Smooth muscle cell (in vitro differentiated cells): ENCODE data around the gene PLA2R1. TPM values are rescaled to one million over a fixed set of nuclear protein-coding genes. Genes with fewer than 3 reads are reported as not detected.

Source experiments
- DNase-seq: peaks from one replicate; lab custom pipeline; 2025; ENCODE audit not compliant: unreplicated experiment; lab: John Stamatoyannopoulos, UW
- H2AFZ ChIP-seq: fragments of 200-600 bp; sonication (generic); 2 replicates; pipeline ENCODE4 v1.6.0; 2016; ENCODE audit warnings: antibody characterized with exemption, low read depth, mild to moderate bottlenecking
- H3F3A ChIP-seq: fragments of 200-600 bp; sonication (generic); 2 replicates; pipeline ENCODE4 v1.6.0; 2017; ENCODE audit warnings: antibody characterized with exemption, low read depth
- H3K27ac ChIP-seq: fragments of 200-600 bp; sonication (generic); 2 replicates; pipeline ENCODE4 v1.5.1; 2016; ENCODE audit warnings: low read depth, mild to moderate bottlenecking
- H3K27me3 ChIP-seq: fragments of 200-600 bp; sonication (generic); 2 replicates; pipeline ENCODE4 v1.6.1; 2016; ENCODE audit warnings: low read depth, mild to moderate bottlenecking
- H3K36me3 ChIP-seq: fragments of 200-600 bp; sonication (generic); 2 replicates; pipeline ENCODE4 v1.5.1; 2016; ENCODE audit warnings: low read depth
- H3K4me1 ChIP-seq: fragments of 200-600 bp; sonication (generic); 2 replicates; pipeline ENCODE4 v1.5.1; 2016; ENCODE audit warnings: low read depth
- H3K4me2 ChIP-seq: fragments of 200-600 bp; sonication (generic); 2 replicates; pipeline ENCODE4 v1.6.0; 2016; ENCODE audit warnings: mild to moderate bottlenecking
- H3K4me3 ChIP-seq: fragments of 200-600 bp; sonication (generic); 2 replicates; pipeline ENCODE4 v1.5.1; 2016; ENCODE audit warnings: mild to moderate bottlenecking
- H3K79me2 ChIP-seq: fragments of 200-600 bp; sonication (generic); 2 replicates; pipeline ENCODE4 v1.6.0; 2016; ENCODE audit warnings: low read depth, mild to moderate bottlenecking
- H3K9ac ChIP-seq: fragments of 200-600 bp; sonication (generic); 2 replicates; pipeline ENCODE4 v1.6.0; 2016; ENCODE audit warnings: low read depth
- H3K9me3 ChIP-seq: fragments of 200-600 bp; sonication (generic); replicated peaks from 2 replicates; pipeline ENCODE4 v1.5.1; 2016; ENCODE audit warnings: low read depth
- H4K20me1 ChIP-seq: fragments of 200-600 bp; sonication (generic); 2 replicates; pipeline ENCODE4 v1.6.0; 2016; ENCODE audit warnings: low read depth
- CTCF ChIP-seq: fragments of 200-600 bp; sonication (generic); IDR thresholded peaks from 2 replicates; pipeline ENCODE4 v1.5.1; 2017; ENCODE audit warnings: borderline replicate concordance, mild to moderate bottlenecking, antibody characterized with exemption; ENCODE audit not compliant: insufficient read depth, poor library complexity, severe bottlenecking
- WGBS: methylation state at CpG from one replicate; pipeline ENCODE4 v1.1.7; 2016; ENCODE audit warnings: low lambda C conversion rate; 5-methylcytosine and 5-hydroxymethylcytosine counted together
- polyA plus RNA-seq: library from polyadenylated mRNA; unstranded; fragments of >200 nt; fragmentation: Nextera tagmentation; extraction: Ambion mirVana; gene quantifications from 2 replicates; pipeline ENCODE4 v1.2.1, GENCODE V29; 2016
- total RNA-seq: library from RNA; depleted of rRNA; stranded (reverse); fragments of >200 nt; gene quantifications from 2 replicates; pipeline ENCODE4 v1.2.3, GENCODE V29; 2014

PLA2R1 gene
- total and polyA plus RNA-seq, 2 experiments from 2014 or later, result 4.8 to 7.3 TPM

- Histone ChIP-seq H3F3A (no peaks in the 10 kb centered on the region), H3K36me3 (no peaks in the 10 kb centered on the region), H3K4me1 (peaks cover 8% of the 10 kb centered on the region), H2AFZ (no peak overlapping the region), H3K79me2 (no peaks in the 10 kb centered on the region), H3K27me3 (peaks cover 60% of the 10 kb centered on the region), H4K20me1 (no peaks in the 10 kb centered on the region), H3K27ac (no peak overlapping the region), H3K4me3 (no peak overlapping the region), H3K9me3 (no peaks in the 10 kb centered on the region), H3K4me2 (no peak overlapping the region), H3K9ac (no peak overlapping the region)
- DNase-seq, result no peak
- no peak for TF ChIP-seq CTCF
- WGBS, result 78% methylated on average over 1 of the region's 1 CpG
Observed at GRCh38 chr2:159897081-159897480, 165.3 kb downstream of the PLA2R1 start.

GRCh38 chr2:159895258-159896065, 167.0 kb downstream of the PLA2R1 start:
- peaks cover 8% of the 10 kb centered on the region for H3K4me1 ChIP-seq
- H2AFZ ChIP-seq, result no peak overlapping the region
- H3K36me3 ChIP-seq, result no peaks in the 10 kb centered on the region
- 55% methylated on average over 4 of the region's 4 CpGs for WGBS
- H3K4me3 ChIP-seq, result no peak overlapping the region
- H3K79me2 ChIP-seq, result no peaks in the 10 kb centered on the region
- no peaks in the 10 kb centered on the region for H3F3A ChIP-seq
- peak overlapping the region; percentile 18 for H3K27ac ChIP-seq
- no peak for DNase-seq
- peak overlapping the region; percentile 25 for H3K4me2 ChIP-seq
- H4K20me1 ChIP-seq, result no peaks in the 10 kb centered on the region
- no peak for TF ChIP-seq CTCF
- no peaks in the 10 kb centered on the region for H3K9me3 ChIP-seq
- peaks cover 46% of the 10 kb centered on the region for H3K27me3 ChIP-seq
- H3K9ac ChIP-seq, result peak overlapping the region; percentile 7

DNA sequence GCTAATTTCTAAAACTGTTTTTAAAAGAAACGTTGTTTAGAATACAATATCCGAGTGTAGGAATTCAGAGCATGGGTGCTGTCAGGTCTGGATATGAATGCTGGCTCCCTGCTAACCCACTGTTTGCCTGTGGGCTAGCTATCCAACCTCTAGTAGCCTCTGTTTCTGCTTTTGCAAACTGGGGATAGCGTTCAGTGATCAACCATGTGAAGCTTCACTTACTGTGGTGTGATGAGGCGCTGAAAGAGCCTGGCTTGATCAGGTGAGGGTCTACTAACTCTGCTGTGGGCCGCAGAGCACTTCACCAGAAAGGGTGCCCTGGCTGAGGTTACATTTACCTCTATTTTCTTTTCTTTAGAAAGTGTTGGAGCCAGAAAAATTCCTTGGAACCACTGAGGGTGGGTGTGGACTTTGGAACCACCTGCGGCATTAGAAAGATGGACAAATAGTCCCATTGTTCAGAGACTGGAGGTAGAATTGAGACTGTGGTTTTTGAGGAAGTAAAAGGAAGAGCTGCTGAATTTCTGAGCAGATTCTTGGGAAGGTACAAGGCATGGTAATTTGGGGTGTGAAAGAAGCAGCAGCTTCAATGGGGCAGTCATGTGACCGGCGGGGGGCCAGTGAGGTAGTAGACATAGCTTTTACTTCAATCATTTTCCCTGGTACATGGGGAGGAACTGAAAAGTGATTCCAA, 168.1 kb downstream of the PLA2R1 start:
- H3K79me2 ChIP-seq, result no peaks in the 10 kb centered on the region
- no peak for DNase-seq
- H3K27me3 ChIP-seq, result peaks cover 34% of the 10 kb centered on the region
- peak overlapping the region; percentile 7 for H3K9ac ChIP-seq
- no peaks in the 10 kb centered on the region for H3K36me3 ChIP-seq
- H3K27ac ChIP-seq, result no peak overlapping the region
- H4K20me1 ChIP-seq, result no peaks in the 10 kb centered on the region
- no peaks in the 10 kb centered on the region for H3K9me3 ChIP-seq
- H3F3A ChIP-seq, result no peaks in the 10 kb centered on the region
- H3K4me1 ChIP-seq, result peaks cover 8% of the 10 kb centered on the region
- WGBS, result 97% methylated on average over 8 of the region's 8 CpGs
- no peak overlapping the region for H2AFZ ChIP-seq
- H3K4me3 ChIP-seq, result no peak overlapping the region
- no peak for TF ChIP-seq CTCF
- H3K4me2 ChIP-seq, result no peak overlapping the region
